ENCODE measurements around the gene DMRT1.

- TF ChIP-seq GATA2 (IDR thresholded peaks at IDR 0.05; ENCODE audit: low read depth, low read length), result no peak
- no peak for TF ChIP-seq GATA3 (IDR thresholded peaks at IDR 0.05; ENCODE audit: low read depth, low read length)
Measured at GRCh38 chr9:975740-976257, 134.3 kb downstream of the DMRT1 start.

Measured in SH-SY5Y (cell line).